Naive thymus-derived CD4-positive, alpha-beta T cell (primary cell): ENCODE results near the gene CKAP2L. TPM values are rescaled to one million over a fixed set of nuclear protein-coding genes. Genes with fewer than 3 reads are reported as not detected.

ENCODE experiments used
- ATAC-seq: fragments of 150-1000 bp; cut with Tn5 transposase; 2 replicates; pipeline ENCODE4 v1.10.0; 2021; ENCODE audit warnings: mild to moderate bottlenecking, moderate library complexity
- CTCF ChIA-PET: fragments of 350-600 bp; sonication (Branson Sonifier 250); formaldehyde crosslinking; loops from one replicate; lab custom pipeline; 2021; ENCODE audit warnings: antibody characterized with exemption; lab: Charles Lee
- POLR2A ChIA-PET: fragments of 350-600 bp; sonication (Branson Sonifier 250); formaldehyde crosslinking; loops from one replicate; lab custom pipeline; 2021; ENCODE audit warnings: antibody characterized with exemption, inconsistent platforms; lab: Charles Lee
- DNase-seq, 9 donors: peaks; one replicate each; pipeline versions ENCODE4 v3.0.0 to v3.0.0-alpha.2; 2020 to 2022; ENCODE audit warnings: mixed read lengths in 1 of 9
- H3K27ac ChIP-seq: one replicate; pipeline ENCODE4 v1.7.0; 2013; ENCODE audit warnings: mild to moderate bottlenecking, low read depth, low read length, moderate library complexity
- H3K27me3 ChIP-seq, 2 donors: one replicate each; pipeline ENCODE4 v1.7.0; 2013; ENCODE audit warnings: low read length in 2 of 2, mild to moderate bottlenecking in 2 of 2, moderate library complexity in 2 of 2; ENCODE audit not compliant: control insufficient read depth in 2 of 2, insufficient read depth in 2 of 2
- H3K36me3 ChIP-seq, 3 experiments: 1 replicate in 2 of 3; 2 replicates in 1 of 3; pipeline ENCODE4 v1.7.0; 2013; ENCODE audit warnings: low read length in 3 of 3, mild to moderate bottlenecking in 3 of 3, moderate library complexity in 1 of 3; ENCODE audit not compliant: insufficient read depth in 3 of 3, control insufficient read depth in 2 of 3
- H3K4me1 ChIP-seq, 2 donors: one replicate each; pipeline ENCODE4 v1.7.0; 2013; ENCODE audit warnings: low read length in 2 of 2, mild to moderate bottlenecking in 2 of 2, moderate library complexity in 1 of 2; ENCODE audit not compliant: control insufficient read depth in 2 of 2, insufficient read depth in 2 of 2
- H3K4me3 ChIP-seq: 2 replicates; pipeline ENCODE4 v1.7.0; 2013; ENCODE audit warnings: mild to moderate bottlenecking, low read length
- H3K9me3 ChIP-seq, 3 experiments: 1 replicate in 2 of 3; 2 replicates in 1 of 3; pipeline ENCODE4 v1.7.0; 2013; ENCODE audit warnings: low read length in 3 of 3; ENCODE audit not compliant: control insufficient read depth in 2 of 3
- H3K27ac Mint-ChIP-seq, 9 donors: one replicate each; pipeline ENCODE4 v1.8.0; 2020 to 2022; ENCODE audit warnings: mixed read lengths in 9 of 9, mild to moderate bottlenecking in 8 of 9, moderate library complexity in 5 of 9, inconsistent platforms in 2 of 9
- H3K27me3 Mint-ChIP-seq, 5 donors: one replicate each; pipeline ENCODE4 v1.8.0; 2021 to 2022; ENCODE audit warnings: mixed read lengths in 5 of 5, mild to moderate bottlenecking in 1 of 5
- H3K36me3 Mint-ChIP-seq, 5 donors: one replicate each; pipeline ENCODE4 v1.8.0; 2020 to 2022; ENCODE audit warnings: mixed read lengths in 5 of 5, mild to moderate bottlenecking in 3 of 5, inconsistent platforms in 1 of 5
- H3K4me1 Mint-ChIP-seq, 7 donors: one replicate each; pipeline ENCODE4 v1.8.0; 2020 to 2022; ENCODE audit warnings: mixed read lengths in 7 of 7, mild to moderate bottlenecking in 3 of 7, inconsistent platforms in 1 of 7
- H3K4me3 Mint-ChIP-seq, 10 donors: one replicate each; pipeline ENCODE4 v1.8.0; 2020 to 2022; ENCODE audit warnings: mild to moderate bottlenecking in 10 of 10, mixed read lengths in 10 of 10, moderate library complexity in 6 of 10, inconsistent platforms in 2 of 10
- H3K9me3 Mint-ChIP-seq, 11 donors: one replicate each; pipeline ENCODE4 v1.8.0; 2020 to 2022; ENCODE audit warnings: mixed read lengths in 11 of 11, mild to moderate bottlenecking in 4 of 11, inconsistent platforms in 1 of 11, moderate library complexity in 1 of 11
- intact Hi-C, 2 donors: fragments of 100-400 bp; cut with micrococcal nuclease; formaldehyde crosslinking; loops; one replicate each; pipeline ENCODE4 v1.15.1; 2023
- polyA plus RNA-seq, 2 donors: library from polyadenylated mRNA; unstranded; fragments of 300-500 nt; fragmentation: Illumina TruSeq; gene quantifications; one replicate each; pipeline ENCODE4 v1.2.3, GENCODE V29; 2021
- total RNA-seq, 6 experiments: library from RNA in 5 of 6; stranded (reverse) in 5 of 6; gene quantifications; 1 replicate in 5 of 6; 2 replicates in 1 of 6; pipeline ENCODE4 v1.2.3 and lab custom pipeline; 2021 to 2026

CKAP2L gene
- total and polyA plus RNA-seq, 7 experiments from 2014 or later, result 0.69 to 36.2 (median 2.4) TPM; not detected in 4

DNA sequence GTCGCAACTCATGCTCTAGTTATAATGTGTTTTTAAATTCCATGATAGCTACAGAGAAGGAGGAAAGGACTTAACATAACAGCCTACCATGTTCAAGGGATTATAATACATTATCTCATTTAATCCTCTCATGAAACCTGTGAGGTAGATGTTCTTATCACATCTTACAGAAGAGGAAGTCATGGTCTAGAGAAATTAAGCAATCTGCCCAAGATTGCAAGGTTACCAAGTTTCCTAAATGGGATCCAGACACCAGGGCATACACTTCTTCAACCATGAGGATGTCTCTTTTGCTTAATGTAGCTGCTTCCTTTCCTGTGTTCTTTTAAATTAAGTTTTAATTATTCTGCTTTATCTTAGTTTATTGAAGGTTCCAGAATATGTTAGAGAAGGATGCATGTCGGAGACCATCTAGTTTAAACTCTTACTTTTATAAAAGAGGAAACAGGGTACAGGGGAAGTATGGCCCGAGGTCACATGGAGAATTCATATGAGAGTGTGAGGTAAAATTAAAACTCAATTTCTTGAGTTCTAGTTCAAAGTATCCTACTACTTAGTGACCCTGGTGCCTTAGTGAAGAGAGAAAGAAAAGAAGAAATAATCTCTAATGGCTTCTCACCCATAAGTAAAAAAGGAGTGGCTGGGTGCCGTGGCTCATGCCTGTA is 23.5 kb upstream of the CKAP2L start:
- peak; percentile 58 for ATAC-seq
- no peak for DNase-seq
- H3K4me1 ChIP-seq, result no peaks in the 10 kb centered on the region
- Mint-ChIP-seq H3K27me3 (peaks cover 7 to 19% (median 8%) of the 10 kb centered on the region in 5 donors), H3K27ac (no peak overlapping the region), H3K4me3 (no peak overlapping the region), H3K36me3 (peaks cover 0 to 11% (median 0%) of the 10 kb centered on the region in 5 donors), H3K4me1 (peaks cover 0 to 18% (median 0%) of the 10 kb centered on the region in 7 donors), H3K9me3 (peaks cover 0 to 1% (median 0%) of the 10 kb centered on the region in 11 donors)
- H3K9me3 ChIP-seq, result no peaks in the 10 kb centered on the region
- POLR2A ChIA-PET, result no interaction called here
- intact Hi-C loops, result no loop called here
- CTCF ChIA-PET, result no interaction called here
- no peak overlapping the region for H3K4me3 ChIP-seq
- no peaks in the 10 kb centered on the region for H3K36me3 ChIP-seq
- no peaks in the 10 kb centered on the region for H3K27me3 ChIP-seq
- H3K27ac ChIP-seq, result no peak overlapping the region

DNA sequence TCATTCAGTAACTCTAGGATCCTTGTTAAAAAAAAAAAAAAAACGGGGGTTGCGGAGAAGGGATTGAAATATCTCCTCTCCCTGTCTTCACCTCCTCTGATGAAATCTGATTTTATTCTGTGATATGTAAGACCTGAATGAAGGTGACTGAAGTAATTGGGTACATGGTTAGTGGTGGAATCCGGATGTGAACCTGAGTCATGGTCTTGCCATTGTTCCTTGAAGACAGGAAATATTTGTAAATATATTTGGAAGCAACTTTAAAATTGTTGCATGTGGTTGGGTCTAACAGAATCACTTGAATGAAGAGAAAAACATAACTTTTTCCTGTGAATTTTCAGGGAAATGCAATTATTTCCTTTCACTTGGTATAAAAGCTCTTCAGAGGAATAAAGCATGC is 22.9 kb upstream of the CKAP2L start:
- Histone ChIP-seq H3K36me3 (no peaks in the 10 kb centered on the region), H3K9me3 (no peaks in the 10 kb centered on the region), H3K4me1 (no peaks in the 10 kb centered on the region), H3K27ac (no peak overlapping the region), H3K27me3 (no peaks in the 10 kb centered on the region), H3K4me3 (no peak overlapping the region)
- peaks cover 0 to 9% (median 0%) of the 10 kb centered on the region in 5 donors for H3K36me3 Mint-ChIP-seq
- H3K27me3 Mint-ChIP-seq, result peaks cover 7 to 19% (median 8%) of the 10 kb centered on the region in 5 donors
- DNase-seq, result no peak
- H3K9me3 Mint-ChIP-seq, result peaks cover 0 to 1% (median 0%) of the 10 kb centered on the region in 11 donors
- H3K27ac Mint-ChIP-seq, result no peak overlapping the region
- CTCF ChIA-PET, result no interaction called here
- peaks cover 0 to 22% (median 0%) of the 10 kb centered on the region in 7 donors for H3K4me1 Mint-ChIP-seq
- no peak for ATAC-seq
- POLR2A ChIA-PET, result no interaction called here
- no peak overlapping the region for H3K4me3 Mint-ChIP-seq
- intact Hi-C loops, result no loop called here

DNA sequence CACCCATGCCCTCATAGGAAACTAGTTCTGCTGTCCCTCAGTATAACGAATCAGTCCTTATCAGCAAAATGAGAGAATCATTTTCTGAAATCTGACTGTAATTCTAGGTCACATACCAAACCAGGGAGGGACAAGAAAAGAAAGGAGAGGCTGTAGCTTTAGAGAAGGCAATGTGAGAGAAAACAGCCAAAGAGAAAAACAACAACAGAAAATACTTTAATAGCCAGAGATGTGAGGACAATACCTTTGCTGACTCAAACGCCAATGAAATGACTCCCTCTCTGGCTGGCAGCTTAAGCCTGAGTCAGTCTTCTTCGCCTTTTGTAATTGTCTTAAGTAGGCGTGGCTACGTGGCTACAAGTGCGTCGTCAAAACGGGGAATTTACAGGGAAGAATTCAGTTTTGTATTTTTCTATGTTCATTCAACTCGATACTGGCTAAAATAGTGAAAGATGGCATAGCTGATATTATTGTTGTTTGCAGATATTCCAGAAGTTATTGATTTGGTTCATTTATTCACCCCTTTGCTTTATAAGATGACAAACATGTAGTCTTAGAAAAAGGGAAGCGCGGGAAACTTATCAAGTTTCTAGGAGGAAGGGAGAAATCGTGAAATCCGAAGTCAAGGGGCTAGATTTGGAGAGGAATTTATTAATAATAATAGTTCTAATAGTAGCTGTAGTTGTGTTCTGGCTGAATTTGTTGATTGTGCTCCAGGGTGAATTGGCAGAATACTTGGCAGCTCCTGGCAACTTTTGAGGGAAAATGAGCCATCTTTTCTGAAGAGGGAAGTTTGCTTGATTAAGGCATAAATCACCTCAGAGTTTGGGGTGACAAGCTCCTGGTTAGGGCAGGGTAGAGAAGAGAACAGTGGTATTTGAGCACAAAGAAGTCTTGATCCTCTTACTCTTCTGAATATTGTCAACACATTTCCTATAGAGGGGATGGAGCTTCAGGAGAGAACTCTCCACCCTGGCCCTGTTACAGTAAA is 20.1 kb upstream of the CKAP2L start, which contains the start of gene IL1A:
Gene IL1A, minus strand, starts transcription at position 295 of the 991 bp plus-strand sequence. CDS start 723 bp downstream, outside the sequence.
- POLR2A ChIA-PET, result no interaction called here
- peaks cover 0 to 24% (median 0%) of the 10 kb centered on the region in 7 donors for H3K4me1 Mint-ChIP-seq
- intact Hi-C loops, result no loop called here
- H3K4me1 ChIP-seq, result no peaks in the 10 kb centered on the region
- CTCF ChIA-PET, result no interaction called here
- peaks cover 7 to 27% (median 10%) of the 10 kb centered on the region in 5 donors for H3K27me3 Mint-ChIP-seq
- peaks cover 0 to 4% (median 0%) of the 10 kb centered on the region in 5 donors for H3K36me3 Mint-ChIP-seq
- H3K4me3 Mint-ChIP-seq, result peak within 1 kb of the TSS in 1 of 10 donors; percentile 40
- H3K27ac Mint-ChIP-seq, result peak within 1 kb of the TSS in 1 of 9 donors; percentile 20
- no peak within 1 kb of the TSS for H3K4me3 ChIP-seq
- no peaks in the 10 kb centered on the region for H3K36me3 ChIP-seq
- H3K27me3 ChIP-seq, result no peaks in the 10 kb centered on the region
- ATAC-seq, result peak; percentile 78
- H3K27ac ChIP-seq, result no peak within 1 kb of the TSS
- H3K9me3 Mint-ChIP-seq, result no peaks in the 10 kb centered on the region
- no peaks in the 10 kb centered on the region for H3K9me3 ChIP-seq
- DNase-seq, result no peak

DNA sequence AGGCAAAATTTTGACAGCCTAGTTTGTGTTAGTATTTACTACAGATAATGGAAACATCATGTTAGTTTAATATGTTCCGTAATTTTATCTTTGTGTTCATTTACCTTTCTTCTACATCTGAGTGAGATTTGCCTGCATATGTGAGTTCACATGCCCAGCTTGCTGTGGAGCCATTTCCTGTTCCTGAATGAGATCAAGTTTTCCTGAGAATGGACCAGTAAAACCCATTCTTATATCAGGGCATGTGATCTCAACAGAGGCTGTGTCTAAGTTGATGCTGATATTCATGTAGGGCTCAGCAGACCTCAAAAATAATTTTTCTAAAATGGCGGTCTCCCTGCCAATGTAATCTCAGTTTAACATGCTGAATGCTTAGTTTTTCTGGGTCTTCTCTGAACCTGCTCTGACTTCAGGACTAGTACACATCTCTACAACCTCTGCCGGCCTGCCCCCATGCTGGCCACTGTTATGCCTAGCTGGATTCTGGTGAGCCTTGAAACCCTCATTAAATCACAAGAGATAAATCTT is 18.8 kb upstream of the CKAP2L start:
- H3K27me3 ChIP-seq, result no peaks in the 10 kb centered on the region
- Mint-ChIP-seq H3K9me3 (no peaks in the 10 kb centered on the region), H3K4me1 (peaks cover 0 to 24% (median 0%) of the 10 kb centered on the region in 7 donors), H3K27ac (no peak overlapping the region), H3K36me3 (peaks cover 0 to 8% (median 0%) of the 10 kb centered on the region in 5 donors), H3K4me3 (peak overlapping the region in 1 of 10 donors; percentile 38), H3K27me3 (peaks cover 9 to 38% (median 17%) of the 10 kb centered on the region in 5 donors)
- ChIA-PET POLR2A (no interaction called here), CTCF (no interaction called here)
- H3K4me3 ChIP-seq, result no peak overlapping the region
- no peaks in the 10 kb centered on the region for H3K9me3 ChIP-seq
- intact Hi-C loops, result no loop called here
- H3K27ac ChIP-seq, result no peak overlapping the region
- no peak for DNase-seq
- H3K4me1 ChIP-seq, result no peaks in the 10 kb centered on the region
- no peaks in the 10 kb centered on the region for H3K36me3 ChIP-seq
- ATAC-seq, result no peak

DNA sequence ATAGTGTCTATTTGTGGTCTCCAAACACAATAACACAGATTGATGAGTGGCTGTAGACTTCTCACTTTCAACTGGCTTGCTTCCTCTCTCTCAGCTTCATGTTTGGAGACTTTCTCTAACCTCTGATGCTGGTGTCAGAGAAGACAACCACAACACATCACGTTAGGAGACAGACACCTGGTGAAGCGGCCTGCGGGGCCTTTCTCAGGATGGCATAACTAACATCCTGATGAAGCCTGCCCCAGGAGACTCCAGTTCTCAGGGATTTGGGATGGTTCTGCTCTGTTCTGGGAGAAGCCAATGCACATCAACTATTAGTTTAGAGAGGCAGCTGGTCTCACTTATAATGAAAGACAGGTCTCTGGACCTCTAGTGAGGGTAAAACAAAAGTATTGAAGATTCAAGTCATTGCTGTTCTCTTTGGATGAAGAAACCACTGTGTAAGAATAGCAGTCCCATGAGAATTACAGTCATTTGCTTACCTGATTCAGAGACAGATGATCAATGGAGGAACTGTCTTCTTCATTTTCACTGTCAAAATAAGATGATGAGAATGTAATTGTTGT is 17.9 kb upstream of the CKAP2L start:
- H3K36me3 ChIP-seq, result no peaks in the 10 kb centered on the region
- ChIA-PET POLR2A (no interaction called here), CTCF (interaction anchor here (1.1 kb wide), 1 partner anchor 33 kb away, joined by 4 read pairs; no protein-coding TSS in a partner anchor)
- H3K27ac ChIP-seq, result no peak overlapping the region
- peaks cover 0 to 2% of the 10 kb centered on the region in 2 donors for H3K4me1 ChIP-seq
- H3K27me3 ChIP-seq, result no peaks in the 10 kb centered on the region
- DNase-seq, result no peak
- peaks cover 4 to 30% (median 6%) of the 10 kb centered on the region in 7 donors for H3K4me1 Mint-ChIP-seq
- H3K9me3 ChIP-seq, result no peaks in the 10 kb centered on the region
- H3K27me3 Mint-ChIP-seq, result peaks cover 16 to 46% (median 24%) of the 10 kb centered on the region in 5 donors
- H3K27ac Mint-ChIP-seq, result no peak overlapping the region
- H3K36me3 Mint-ChIP-seq, result peaks cover 0 to 13% (median under 1%) of the 10 kb centered on the region in 5 donors
- H3K4me3 ChIP-seq, result no peak overlapping the region
- peaks cover 0 to 3% (median 0%) of the 10 kb centered on the region in 11 donors for H3K9me3 Mint-ChIP-seq
- intact Hi-C loops, result no loop called here
- H3K4me3 Mint-ChIP-seq, result no peak overlapping the region
- no peak for ATAC-seq

DNA sequence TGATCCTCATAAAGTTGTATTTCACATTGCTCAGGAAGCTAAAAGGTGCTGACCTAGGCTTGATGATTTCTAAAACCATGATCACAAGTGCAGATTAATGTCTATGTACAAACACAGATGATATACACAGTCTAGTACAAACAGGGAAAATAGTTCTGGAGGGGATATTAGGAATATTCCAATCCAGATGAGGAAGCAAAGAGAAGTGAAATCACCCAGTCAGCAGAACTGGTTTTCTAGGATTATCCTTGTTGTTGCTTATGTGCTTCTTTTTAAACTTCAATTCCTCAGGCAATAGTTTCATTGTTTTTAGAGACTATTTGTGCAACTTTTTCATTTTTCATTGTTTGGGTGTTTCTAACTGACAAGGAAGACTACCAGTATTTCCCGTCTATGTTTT is 15.2 kb upstream of the CKAP2L start:
- H3K27ac ChIP-seq, result no peak overlapping the region
- ATAC-seq (no peak), DNase-seq (no peak)
- Mint-ChIP-seq H3K4me3 (no peak overlapping the region), H3K4me1 (peaks cover 10 to 38% (median 13%) of the 10 kb centered on the region in 7 donors), H3K36me3 (peaks cover 0 to 21% (median 5%) of the 10 kb centered on the region in 5 donors), H3K27ac (no peak overlapping the region), H3K27me3 (peaks cover 18 to 45% (median 30%) of the 10 kb centered on the region in 5 donors), H3K9me3 (peaks cover 0 to 11% (median 0%) of the 10 kb centered on the region in 11 donors)
- no peaks in the 10 kb centered on the region for H3K27me3 ChIP-seq
- H3K9me3 ChIP-seq, result no peaks in the 10 kb centered on the region
- intact Hi-C loops, result no loop called here
- CTCF ChIA-PET, result no interaction called here
- peaks cover 5 to 6% of the 10 kb centered on the region in 2 donors for H3K4me1 ChIP-seq
- no peak overlapping the region for H3K4me3 ChIP-seq
- POLR2A ChIA-PET, result no interaction called here
- H3K36me3 ChIP-seq, result no peaks in the 10 kb centered on the region
